ENCODE measurements around the gene E2F2. TPM values are rescaled to one million over a fixed set of nuclear protein-coding genes. Genes with fewer than 3 reads are reported as not detected.

E2F2 gene
- total RNA-seq, 1 experiment from 2014 or later = 16.3 TPM

- no peak overlapping the region for H3K4me3 ChIP-seq (replicated peaks in 1 of 2; ENCODE audit: low read depth in 1 of 2, low read length in 2 of 2)
- H3K9me2 ChIP-seq (ENCODE audit: insufficient read depth) = no peaks in the 10 kb centered on the region
- H3K36me3 ChIP-seq (ENCODE audit: control insufficient read depth in 1 of 2, insufficient read depth in 2 of 2, low read length in 2 of 2) = no peaks in the 10 kb centered on the region
- no peaks in the 10 kb centered on the region for H3K9me3 ChIP-seq (ENCODE audit: control insufficient read depth in 1 of 2, insufficient read depth in 1 of 2, low read depth in 1 of 2, low read length in 2 of 2)
- intact Hi-C loops (cut with micrococcal nuclease) = no loop called here
- no peak overlapping the region for H3K9ac ChIP-seq (ENCODE audit: low read length)
- no peak overlapping the region for H2AFZ ChIP-seq (ENCODE audit: low read depth, low read length, poor library complexity, severe bottlenecking)
- H3K79me2 ChIP-seq (ENCODE audit: insufficient read depth, low read length) = no peaks in the 10 kb centered on the region
- ATAC-seq (no peak), DNase-seq (ENCODE audit: low read depth, low spot score) (no peak)
- no peak overlapping the region for H3K27ac ChIP-seq (ENCODE audit: low read depth, low read length)
- RAD21 ChIA-PET (ENCODE audit: low non-redundant PET in 1 of 2, low total read pairs in 2 of 2, uncharacterized antibody in 2 of 2, unreplicated experiment in 2 of 2) = no interaction called here
- H3K27me3 ChIP-seq (ENCODE audit: insufficient read depth, low read length) = no peaks in the 10 kb centered on the region
- TF ChIP-seq EZH2 (IDR thresholded peaks at IDR 0.05) = no peak
- no peak for TF ChIP-seq TCF7L2 (IDR thresholded peaks at IDR 0.05; ENCODE audit: borderline replicate concordance, extremely low read depth, insufficient read depth, insufficient read length)
- TF ChIP-seq ZFX (IDR thresholded peaks at IDR 0.05) = no peak
- TF ChIP-seq MAX (IDR thresholded peaks at IDR 0.05) = no peak
- TF ChIP-seq ZNF274 (IDR thresholded peaks at IDR 0.05; ENCODE audit: low read depth, low read length) = no peak
- no peak for TF ChIP-seq CEBPB (IDR thresholded peaks at IDR 0.05; ENCODE audit: low read depth)
- no peak for TF ChIP-seq POLR2A (IDR thresholded peaks at IDR 0.05; ENCODE audit: borderline replicate concordance, extremely low read depth, insufficient read depth, insufficient read length)
- TF ChIP-seq POLR2AphosphoS5 (IDR thresholded peaks at IDR 0.05; ENCODE audit: low read depth, low read length) = no peak
- no peak for TF ChIP-seq CBX3 (IDR thresholded peaks at IDR 0.05; ENCODE audit: low read depth)
- no peaks in the 10 kb centered on the region for H4K20me1 ChIP-seq (ENCODE audit: insufficient read depth)
- H3K4me2 ChIP-seq (ENCODE audit: low read length) = no peak overlapping the region
- H3K4me1 ChIP-seq (ENCODE audit: control insufficient read depth in 1 of 2, insufficient read depth in 2 of 2, low read length in 2 of 2) = peaks cover 22 to 31% of the 10 kb centered on the region in 2 experiments
- no TSS peak for BruUV-seq (replicated peaks)
- POLR2A ChIA-PET = no interaction called here
- CTCF ChIA-PET = interaction anchor here (1.3 to 1.9 kb wide), 2 partner anchors 16 to 59 kb away, joined by 3 to 8 read pairs; no protein-coding TSS in a partner anchor
These were observed 49.9 kb downstream of the E2F2 start for GRCh38 chr1:23481026-23481597.

GRCh38 chr1:23480187-23481025, 50.6 kb downstream of the E2F2 start:
- ChIA-PET POLR2A (no interaction called here), CTCF (interaction anchor here (1.9 kb wide), 1 partner anchor 17 kb away, joined by 8 read pairs; no protein-coding TSS in a partner anchor), RAD21 (ENCODE audit: low non-redundant PET in 1 of 2, low total read pairs in 2 of 2, uncharacterized antibody in 2 of 2, unreplicated experiment in 2 of 2) (no interaction called here)
- H3K9ac ChIP-seq (ENCODE audit: low read length) = no peak overlapping the region
- no peaks in the 10 kb centered on the region for H3K9me2 ChIP-seq (ENCODE audit: insufficient read depth)
- no peaks in the 10 kb centered on the region for H3K36me3 ChIP-seq (ENCODE audit: control insufficient read depth in 1 of 2, insufficient read depth in 2 of 2, low read length in 2 of 2)
- no peak overlapping the region for H3K4me2 ChIP-seq (ENCODE audit: low read length)
- DNase-seq (ENCODE audit: low read depth, low spot score) (no peak), ATAC-seq (no peak)
- intact Hi-C loops (cut with micrococcal nuclease) = no loop called here
- no peak overlapping the region for H3K27ac ChIP-seq (ENCODE audit: low read depth, low read length)
- H2AFZ ChIP-seq (ENCODE audit: low read depth, low read length, poor library complexity, severe bottlenecking) = no peak overlapping the region
- H3K79me2 ChIP-seq (ENCODE audit: insufficient read depth, low read length) = no peaks in the 10 kb centered on the region
- H3K27me3 ChIP-seq (ENCODE audit: insufficient read depth, low read length) = no peaks in the 10 kb centered on the region
- no peaks in the 10 kb centered on the region for H3K9me3 ChIP-seq (ENCODE audit: control insufficient read depth in 1 of 2, insufficient read depth in 1 of 2, low read depth in 1 of 2, low read length in 2 of 2)
- H3K4me3 ChIP-seq (replicated peaks in 1 of 2; ENCODE audit: low read depth in 1 of 2, low read length in 2 of 2) = no peak overlapping the region
- H4K20me1 ChIP-seq (ENCODE audit: insufficient read depth) = no peaks in the 10 kb centered on the region
- BruUV-seq (replicated peaks) = no TSS peak
- peaks cover 24 to 33% of the 10 kb centered on the region in 2 experiments for H3K4me1 ChIP-seq (ENCODE audit: control insufficient read depth in 1 of 2, insufficient read depth in 2 of 2, low read length in 2 of 2)
- no peak for TF ChIP-seq JUND (IDR thresholded peaks at IDR 0.05)
- no peak for TF ChIP-seq ELF1 (IDR thresholded peaks at IDR 0.05; ENCODE audit: borderline replicate concordance, low read depth)
- no peak for TF ChIP-seq SRF (IDR thresholded peaks at IDR 0.05; ENCODE audit: low read depth)
- no peak for TF ChIP-seq REST (IDR thresholded peaks at IDR 0.05; ENCODE audit: low read depth)
- TF ChIP-seq ZBTB33 (IDR thresholded peaks at IDR 0.05; ENCODE audit: extremely low read depth, insufficient replicate concordance, low read length) = no peak
- no peak for TF ChIP-seq EZH2 (IDR thresholded peaks at IDR 0.05)
- TF ChIP-seq TCF7L2 (IDR thresholded peaks at IDR 0.05; ENCODE audit: borderline replicate concordance, extremely low read depth, insufficient read depth, insufficient read length) = no peak

Measured in HCT116 (cell line).